Spleen (tissue), 7 donors: ENCODE results near the gene YY2.
"Not testable (repeated sequence)": the region's sequence is repeated elsewhere in the genome, so short reads cannot be mapped to it uniquely, and the experiment has no call there.

ENCODE experiments used
- POLR2A ChIP-seq, 3 donors: fragments of 450-650 bp; IDR thresholded peaks; one replicate each; pipeline ENCODE4 v1.5.1; 2017; ENCODE audit warnings: antibody characterized with exemption in 3 of 3, mild to moderate bottlenecking in 1 of 3
- POLR2AphosphoS5 ChIP-seq, 3 donors: sonication (generic); formaldehyde crosslinking; IDR thresholded peaks; one replicate each; pipeline ENCODE4 v1.5.1; 2017; ENCODE audit warnings: antibody characterized with exemption in 3 of 3
- TF ChIP-seq, protein P1 (sequence below), 11 experiments: fragments of 200-600 bp in 7 of 11; fragments of 450-650 bp in 4 of 11; sonication (generic) in 4 of 11; IDR thresholded peaks in 8 of 11; conservative IDR thresholded peaks in 3 of 11; 1 replicate in 7 of 11; 2 replicates in 4 of 11; pipeline versions ENCODE4 v1.4.0 to v1.8.0; 2016 to 2021; ENCODE audit warnings: antibody characterized with exemption in 11 of 11, inconsistent platforms in 4 of 11, mild to moderate bottlenecking in 1 of 11
- donor health status: DM: no; HTN: no; CAD: no; lungs with moderate emphysema.
- donor health status: DM: no; HTN: no; CAD: no.
- donor health status: DM: no; HTN: no; CAD: no.

DNA sequence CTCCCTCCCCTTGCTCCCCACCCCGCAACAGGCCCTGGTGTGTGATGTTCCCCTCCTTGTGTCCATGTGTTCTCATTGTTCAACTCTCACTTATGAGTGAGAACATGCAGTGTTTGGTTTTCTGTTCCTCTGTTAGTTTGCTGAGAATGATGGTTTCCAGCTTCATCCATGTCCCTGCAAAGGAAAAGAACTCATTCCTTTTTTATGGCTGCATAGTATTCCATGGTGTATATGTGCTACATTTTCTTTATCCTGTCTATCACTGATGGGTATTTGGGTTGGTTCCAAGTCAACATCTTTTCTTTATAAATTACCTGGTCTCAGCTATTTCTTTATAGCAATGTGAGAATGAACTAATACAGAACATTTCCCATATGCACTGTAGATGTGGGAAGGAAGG is 35.6 kb upstream of the YY2 start:
- TF ChIP-seq, protein P1, sequence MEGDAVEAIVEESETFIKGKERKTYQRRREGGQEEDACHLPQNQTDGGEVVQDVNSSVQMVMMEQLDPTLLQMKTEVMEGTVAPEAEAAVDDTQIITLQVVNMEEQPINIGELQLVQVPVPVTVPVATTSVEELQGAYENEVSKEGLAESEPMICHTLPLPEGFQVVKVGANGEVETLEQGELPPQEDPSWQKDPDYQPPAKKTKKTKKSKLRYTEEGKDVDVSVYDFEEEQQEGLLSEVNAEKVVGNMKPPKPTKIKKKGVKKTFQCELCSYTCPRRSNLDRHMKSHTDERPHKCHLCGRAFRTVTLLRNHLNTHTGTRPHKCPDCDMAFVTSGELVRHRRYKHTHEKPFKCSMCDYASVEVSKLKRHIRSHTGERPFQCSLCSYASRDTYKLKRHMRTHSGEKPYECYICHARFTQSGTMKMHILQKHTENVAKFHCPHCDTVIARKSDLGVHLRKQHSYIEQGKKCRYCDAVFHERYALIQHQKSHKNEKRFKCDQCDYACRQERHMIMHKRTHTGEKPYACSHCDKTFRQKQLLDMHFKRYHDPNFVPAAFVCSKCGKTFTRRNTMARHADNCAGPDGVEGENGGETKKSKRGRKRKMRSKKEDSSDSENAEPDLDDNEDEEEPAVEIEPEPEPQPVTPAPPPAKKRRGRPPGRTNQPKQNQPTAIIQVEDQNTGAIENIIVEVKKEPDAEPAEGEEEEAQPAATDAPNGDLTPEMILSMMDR (IDR thresholded peaks at IDR 0.05 in 8 of 11, conservative IDR thresholded peaks at IDR 0.05 in 3 of 11): not testable (repeated sequence)
- TF ChIP-seq POLR2A, POLR2AphosphoS5 (IDR thresholded peaks at IDR 0.05): not testable (repeated sequence)
